SK-N-DZ (cell line): ENCODE data around the gene TTC6.

Experiments used
- DNase-seq: peaks from one replicate; pipeline ENCODE4 v3.0.0-alpha.2; 2015; ENCODE audit warnings: low spot score

The TTC6 gene

GRCh38 chr14:37596790-37597472 is 1.5 kb downstream of the TTC6 start:
- DNase-seq, result no peak

- no peak for DNase-seq
Observed at GRCh38 chr14:37597538-37597913, 2.1 kb downstream of the TTC6 start.

- no peak for DNase-seq
Observed at GRCh38 chr14:37597914-37598746, 2.7 kb downstream of the TTC6 start.

GRCh38 chr14:37598747-37599506 is 3.5 kb downstream of the TTC6 start:
- no peak for DNase-seq

GRCh38 chr14:37599507-37600368 is 4.3 kb downstream of the TTC6 start:
- no peak for DNase-seq

GRCh38 chr14:37600880-37601741 is 5.7 kb downstream of the TTC6 start:
- DNase-seq, result no peak

- no peak for DNase-seq
Observed at GRCh38 chr14:37601865-37602264, 6.4 kb downstream of the TTC6 start.

- no peak for DNase-seq
Observed at GRCh38 chr14:37602605-37603453, 7.4 kb downstream of the TTC6 start.

- no peak for DNase-seq
Observed at GRCh38 chr14:37603688-37604251, 8.3 kb downstream of the TTC6 start.

GRCh38 chr14:37606678-37607077 is 11.2 kb downstream of the TTC6 start:
- DNase-seq, result no peak

- DNase-seq, result no peak
Observed at GRCh38 chr14:37608649-37609048, 13.2 kb downstream of the TTC6 start.

GRCh38 chr14:37610945-37611523 is 15.6 kb downstream of the TTC6 start:
- DNase-seq, result no peak

- DNase-seq, result no peak
Observed at GRCh38 chr14:37615582-37616289, 20.3 kb downstream of the TTC6 start.

- no peak for DNase-seq
Observed at GRCh38 chr14:37616853-37617252, 21.4 kb downstream of the TTC6 start.

GRCh38 chr14:37617864-37618365 is 22.5 kb downstream of the TTC6 start:
- DNase-seq, result no peak

GRCh38 chr14:37618498-37619028 is 23.1 kb downstream of the TTC6 start:
- DNase-seq, result no peak

GRCh38 chr14:37620856-37621255 is 25.4 kb downstream of the TTC6 start:
- no peak for DNase-seq
